ENCODE results near the gene FASTKD1.
"Not testable (repeated sequence)": the region's sequence is repeated elsewhere in the genome, so short reads cannot be mapped to it uniquely, and the experiment has no call there.

The FASTKD1 gene

GRCh38 chr2:169571571-169571970 is 2.1 kb downstream of the FASTKD1 start:
- no peak overlapping the region for H3K4me3 ChIP-seq (ENCODE audit: extremely low read depth, insufficient read depth, low read length, poor library complexity, severe bottlenecking)
- H3K36me3 ChIP-seq (ENCODE audit: control insufficient read depth, insufficient read depth, low read length), result peaks cover 12% of the 10 kb centered on the region
- H3K9me3 ChIP-seq (ENCODE audit: control insufficient read depth, low read length), result no peaks in the 10 kb centered on the region
- no peak overlapping the region for H3K27ac ChIP-seq (ENCODE audit: low read depth, low read length, severe bottlenecking)
- no peaks in the 10 kb centered on the region for H3K4me1 ChIP-seq (ENCODE audit: control insufficient read depth, insufficient read depth, low read length, poor library complexity, severe bottlenecking)
- 83 to 100% methylated on average over 1 of the region's 3 CpGs for WGBS, 2 experiments (ENCODE audit: insufficient coverage in 2 of 2)

DNA sequence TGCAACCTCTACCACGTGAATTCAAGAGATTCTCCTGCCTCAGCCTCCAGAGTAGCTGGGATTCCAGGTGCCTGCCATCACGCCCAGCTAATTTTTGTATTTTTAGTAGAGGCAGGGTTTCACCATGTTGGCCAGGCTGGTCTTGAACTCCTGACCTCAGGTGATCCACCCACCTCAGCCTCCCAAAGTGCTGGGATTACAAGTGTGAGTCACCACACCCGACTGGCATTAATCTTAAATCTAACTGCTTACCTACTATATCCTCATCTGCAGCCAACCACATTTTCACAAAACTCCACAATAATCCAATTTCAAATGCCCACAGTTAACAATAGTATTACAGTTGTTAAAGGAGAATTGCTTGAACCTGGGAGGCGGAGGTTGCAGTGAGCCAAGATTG is 2.9 kb downstream of the FASTKD1 start:
- not testable (repeated sequence) for H3K27ac ChIP-seq (ENCODE audit: low read depth, low read length, severe bottlenecking); H3K9me3 ChIP-seq (ENCODE audit: control insufficient read depth, low read length); H3K4me3 ChIP-seq (ENCODE audit: extremely low read depth, insufficient read depth, low read length, poor library complexity, severe bottlenecking); H3K4me1 ChIP-seq (ENCODE audit: control insufficient read depth, insufficient read depth, low read length, poor library complexity, severe bottlenecking)
- peaks cover 21% of the 10 kb centered on the region for H3K36me3 ChIP-seq (ENCODE audit: control insufficient read depth, insufficient read depth, low read length)
- WGBS, 2 experiments (ENCODE audit: insufficient coverage in 2 of 2), result 95 to 100% methylated on average over 2 to 3 of the region's 4 CpGs

GRCh38 chr2:169569948-169570347 is 3.7 kb downstream of the FASTKD1 start:
- H3K36me3 ChIP-seq (ENCODE audit: control insufficient read depth, insufficient read depth, low read length), result peaks cover 25% of the 10 kb centered on the region
- H3K4me1 ChIP-seq (ENCODE audit: control insufficient read depth, insufficient read depth, low read length, poor library complexity, severe bottlenecking), result no peaks in the 10 kb centered on the region
- no peak overlapping the region for H3K27ac ChIP-seq (ENCODE audit: low read depth, low read length, severe bottlenecking)
- 100% methylated on average over 2 of the region's 2 CpGs; no CpG with 5 or more reads in 1 of the 2 experiments for WGBS, 2 experiments (ENCODE audit: insufficient coverage in 2 of 2)
- H3K9me3 ChIP-seq (ENCODE audit: control insufficient read depth, low read length), result no peaks in the 10 kb centered on the region
- no peak overlapping the region for H3K4me3 ChIP-seq (ENCODE audit: extremely low read depth, insufficient read depth, low read length, poor library complexity, severe bottlenecking)

GRCh38 chr2:169565686-169566085 is 8.0 kb downstream of the FASTKD1 start:
- Histone ChIP-seq H3K36me3 (ENCODE audit: control insufficient read depth, insufficient read depth, low read length) (peaks cover 23% of the 10 kb centered on the region), H3K4me3 (ENCODE audit: extremely low read depth, insufficient read depth, low read length, poor library complexity, severe bottlenecking) (no peak overlapping the region), H3K27ac (ENCODE audit: low read depth, low read length, severe bottlenecking) (no peak overlapping the region), H3K9me3 (ENCODE audit: control insufficient read depth, low read length) (no peaks in the 10 kb centered on the region), H3K4me1 (ENCODE audit: control insufficient read depth, insufficient read depth, low read length, poor library complexity, severe bottlenecking) (no peaks in the 10 kb centered on the region)
- no CpG with 5 or more reads among the region's 1 CpG for WGBS, 2 experiments (ENCODE audit: insufficient coverage in 2 of 2)

DNA sequence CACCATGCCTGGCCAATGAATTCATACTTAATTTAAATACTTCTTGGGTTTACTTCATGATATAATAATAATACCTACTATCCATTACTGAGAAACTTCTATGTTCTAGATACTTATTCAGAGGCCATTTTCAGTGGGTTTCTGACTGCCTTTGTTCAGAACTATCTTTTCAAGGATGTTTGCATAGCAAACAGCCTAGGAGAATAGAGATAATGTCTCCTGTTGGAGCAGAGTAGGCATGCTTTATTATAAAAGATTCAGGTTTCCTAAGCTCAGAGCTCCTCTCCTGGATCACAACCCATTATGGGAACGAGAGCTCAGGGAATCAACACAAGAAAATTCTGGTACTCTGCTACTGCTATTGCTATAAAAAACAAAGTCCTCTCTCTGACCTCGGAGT is 11.1 kb downstream of the FASTKD1 start:
- Histone ChIP-seq H3K4me1 (ENCODE audit: control insufficient read depth, insufficient read depth, low read length, poor library complexity, severe bottlenecking) (no peaks in the 10 kb centered on the region), H3K36me3 (ENCODE audit: control insufficient read depth, insufficient read depth, low read length) (peaks cover 35% of the 10 kb centered on the region), H3K27ac (ENCODE audit: low read depth, low read length, severe bottlenecking) (no peak overlapping the region), H3K9me3 (ENCODE audit: control insufficient read depth, low read length) (no peaks in the 10 kb centered on the region), H3K4me3 (ENCODE audit: extremely low read depth, insufficient read depth, low read length, poor library complexity, severe bottlenecking) (no peak overlapping the region)
- WGBS, 2 experiments (ENCODE audit: insufficient coverage in 2 of 2), result 83 to 94% methylated on average over 1 to 2 of the region's 2 CpGs

- H3K4me1 ChIP-seq (ENCODE audit: control insufficient read depth, insufficient read depth, low read length, poor library complexity, severe bottlenecking); H3K4me3 ChIP-seq (ENCODE audit: extremely low read depth, insufficient read depth, low read length, poor library complexity, severe bottlenecking); H3K27ac ChIP-seq (ENCODE audit: low read depth, low read length, severe bottlenecking); H3K9me3 ChIP-seq (ENCODE audit: control insufficient read depth, low read length): not testable (repeated sequence)
- H3K36me3 ChIP-seq (ENCODE audit: control insufficient read depth, insufficient read depth, low read length), result peaks cover 35% of the 10 kb centered on the region
- WGBS, 2 experiments (ENCODE audit: insufficient coverage in 2 of 2), result 100% methylated on average over 1 of the region's 5 CpGs; no CpG with 5 or more reads in 1 of the 2 experiments
Observed at GRCh38 chr2:169562084-169562483, 11.6 kb downstream of the FASTKD1 start.

DNA sequence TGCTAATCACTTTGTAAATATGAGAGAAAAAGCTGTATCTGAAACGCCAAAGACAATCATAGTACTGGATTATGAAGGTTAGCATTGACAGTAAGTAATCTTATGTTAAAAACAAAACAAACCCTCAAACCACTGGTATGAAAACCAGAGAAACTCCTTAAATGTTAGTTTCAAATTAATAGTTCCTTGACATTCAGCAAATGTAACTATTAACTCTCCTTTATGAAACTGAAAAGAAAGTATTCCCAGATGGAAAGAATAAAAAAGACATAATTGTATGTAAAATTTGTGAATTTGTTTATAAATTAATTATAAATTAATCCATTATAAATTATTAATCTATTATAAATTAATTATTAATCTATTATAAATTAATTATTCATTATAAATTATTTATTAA is 12.3 kb downstream of the FASTKD1 start:
- Histone ChIP-seq H3K4me3 (ENCODE audit: extremely low read depth, insufficient read depth, low read length, poor library complexity, severe bottlenecking) (no peak overlapping the region), H3K4me1 (ENCODE audit: control insufficient read depth, insufficient read depth, low read length, poor library complexity, severe bottlenecking) (no peaks in the 10 kb centered on the region), H3K36me3 (ENCODE audit: control insufficient read depth, insufficient read depth, low read length) (peaks cover 31% of the 10 kb centered on the region), H3K9me3 (ENCODE audit: control insufficient read depth, low read length) (no peaks in the 10 kb centered on the region), H3K27ac (ENCODE audit: low read depth, low read length, severe bottlenecking) (no peak overlapping the region)
- WGBS, 2 experiments (ENCODE audit: insufficient coverage in 2 of 2), result no CpG with 5 or more reads among the region's 1 CpG

GRCh38 chr2:169546756-169547155 is 26.9 kb downstream of the FASTKD1 start:
- Histone ChIP-seq H3K4me1 (ENCODE audit: control insufficient read depth, insufficient read depth, low read length, poor library complexity, severe bottlenecking) (no peaks in the 10 kb centered on the region), H3K4me3 (ENCODE audit: extremely low read depth, insufficient read depth, low read length, poor library complexity, severe bottlenecking) (no peak overlapping the region), H3K9me3 (ENCODE audit: control insufficient read depth, low read length) (no peaks in the 10 kb centered on the region), H3K36me3 (ENCODE audit: control insufficient read depth, insufficient read depth, low read length) (peaks cover 50% of the 10 kb centered on the region), H3K27ac (ENCODE audit: low read depth, low read length, severe bottlenecking) (no peak overlapping the region)
- WGBS, 2 experiments (ENCODE audit: insufficient coverage in 2 of 2), result 100% methylated on average over 1 to 2 of the region's 2 CpGs

DNA sequence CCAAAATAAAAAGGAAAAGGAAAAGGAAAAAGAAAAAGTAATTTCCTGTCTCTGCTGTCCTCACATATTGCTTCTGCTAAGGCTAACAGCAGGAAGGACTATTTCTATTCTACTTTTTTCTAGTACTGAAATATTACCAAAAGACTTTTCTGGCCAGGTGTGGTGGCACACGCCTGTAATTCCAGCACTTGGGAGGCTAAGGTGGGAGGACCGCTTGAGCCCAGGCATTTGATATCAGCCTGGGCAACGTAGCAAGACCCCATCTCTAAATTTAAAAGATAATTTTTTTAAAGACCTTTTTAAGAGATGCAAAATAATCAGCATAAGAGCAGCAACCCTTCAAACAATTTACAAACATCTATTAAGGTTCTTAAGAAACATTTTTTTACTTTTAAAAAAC is 31.2 kb downstream of the FASTKD1 start:
- H3K4me3 ChIP-seq (ENCODE audit: extremely low read depth, insufficient read depth, low read length, poor library complexity, severe bottlenecking), result no peak overlapping the region
- H3K27ac ChIP-seq (ENCODE audit: low read depth, low read length, severe bottlenecking), result no peak overlapping the region
- peaks cover 34% of the 10 kb centered on the region for H3K36me3 ChIP-seq (ENCODE audit: control insufficient read depth, insufficient read depth, low read length)
- 60% methylated on average over 1 of the region's 3 CpGs; no CpG with 5 or more reads in 1 of the 2 experiments for WGBS, 2 experiments (ENCODE audit: insufficient coverage in 2 of 2)
- no peaks in the 10 kb centered on the region for H3K4me1 ChIP-seq (ENCODE audit: control insufficient read depth, insufficient read depth, low read length, poor library complexity, severe bottlenecking)
- H3K9me3 ChIP-seq (ENCODE audit: control insufficient read depth, low read length), result no peaks in the 10 kb centered on the region

DNA sequence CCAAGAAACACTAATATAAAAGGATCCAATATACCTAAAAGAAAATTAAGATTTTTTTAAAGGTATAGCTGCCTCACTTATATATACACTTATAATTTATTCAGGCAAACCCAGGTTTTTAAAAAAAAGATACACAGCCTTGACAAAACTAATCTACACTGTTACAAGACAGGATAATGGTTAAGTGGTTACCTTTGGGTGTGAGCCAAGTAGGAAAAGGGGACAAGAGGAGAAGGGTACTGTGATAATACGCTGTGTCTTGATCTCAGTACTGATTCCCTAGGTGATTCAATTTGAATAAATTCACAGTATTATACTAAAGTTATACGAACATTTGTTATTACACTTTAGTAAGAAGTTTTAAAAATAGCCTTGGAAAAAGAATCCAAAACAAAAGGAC is 33.5 kb downstream of the FASTKD1 start:
- WGBS, 2 experiments (ENCODE audit: insufficient coverage in 2 of 2), result no CpG with 5 or more reads among the region's 2 CpGs
- H3K9me3 ChIP-seq (ENCODE audit: control insufficient read depth, low read length), result no peaks in the 10 kb centered on the region
- H3K27ac ChIP-seq (ENCODE audit: low read depth, low read length, severe bottlenecking), result no peak overlapping the region
- peaks cover 25% of the 10 kb centered on the region for H3K36me3 ChIP-seq (ENCODE audit: control insufficient read depth, insufficient read depth, low read length)
- H3K4me1 ChIP-seq (ENCODE audit: control insufficient read depth, insufficient read depth, low read length, poor library complexity, severe bottlenecking), result no peaks in the 10 kb centered on the region
- H3K4me3 ChIP-seq (ENCODE audit: extremely low read depth, insufficient read depth, low read length, poor library complexity, severe bottlenecking), result no peak overlapping the region

DNA sequence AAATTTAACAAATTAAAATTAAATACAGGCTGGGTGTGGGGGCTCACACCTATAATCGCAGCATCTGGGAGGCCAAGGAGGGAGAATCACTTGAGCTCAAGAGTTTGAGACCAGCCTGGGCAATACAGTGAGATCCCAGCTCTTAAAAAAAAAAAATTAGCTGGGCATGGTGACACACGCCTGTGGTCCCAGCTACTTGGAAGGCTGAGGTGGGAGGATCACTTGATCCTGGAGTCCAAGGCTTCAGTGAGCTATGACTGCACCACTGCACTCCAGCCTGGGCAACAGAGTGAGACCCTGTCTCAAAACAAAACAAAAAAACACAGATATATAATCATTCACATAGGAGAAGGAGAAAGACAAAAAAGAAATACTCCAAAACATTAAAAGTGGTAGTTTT is 34.2 kb downstream of the FASTKD1 start:
- H3K4me3 ChIP-seq (ENCODE audit: extremely low read depth, insufficient read depth, low read length, poor library complexity, severe bottlenecking); H3K9me3 ChIP-seq (ENCODE audit: control insufficient read depth, low read length); H3K27ac ChIP-seq (ENCODE audit: low read depth, low read length, severe bottlenecking); H3K4me1 ChIP-seq (ENCODE audit: control insufficient read depth, insufficient read depth, low read length, poor library complexity, severe bottlenecking): not testable (repeated sequence)
- peaks cover 25% of the 10 kb centered on the region for H3K36me3 ChIP-seq (ENCODE audit: control insufficient read depth, insufficient read depth, low read length)
- 83 to 93% methylated on average over 1 to 2 of the region's 2 CpGs for WGBS, 2 experiments (ENCODE audit: insufficient coverage in 2 of 2)
